Stimulated activated CD8-positive, alpha-beta memory T cell treated with anti-CD3 and anti-CD28 coated beads, Interleukin-2, amount 100 ng/mL, for 48 hours (primary cell): Measurements from ENCODE around the gene XIRP1.

Source experiments
- DNase-seq, 2 donors: peaks; one replicate each; pipeline ENCODE4 v3.0.0-alpha.2; 2020; ENCODE audit warnings: low read depth in 2 of 2

XIRP1 gene

GRCh38 chr3:39208463-39209055, 16.2 kb upstream of the XIRP1 start:
- no peak for DNase-seq

GRCh38 chr3:39207361-39208186, 15.2 kb upstream of the XIRP1 start:
- no peak for DNase-seq

GRCh38 chr3:39205919-39206516, 13.6 kb upstream of the XIRP1 start:
- DNase-seq, result no peak

DNA sequence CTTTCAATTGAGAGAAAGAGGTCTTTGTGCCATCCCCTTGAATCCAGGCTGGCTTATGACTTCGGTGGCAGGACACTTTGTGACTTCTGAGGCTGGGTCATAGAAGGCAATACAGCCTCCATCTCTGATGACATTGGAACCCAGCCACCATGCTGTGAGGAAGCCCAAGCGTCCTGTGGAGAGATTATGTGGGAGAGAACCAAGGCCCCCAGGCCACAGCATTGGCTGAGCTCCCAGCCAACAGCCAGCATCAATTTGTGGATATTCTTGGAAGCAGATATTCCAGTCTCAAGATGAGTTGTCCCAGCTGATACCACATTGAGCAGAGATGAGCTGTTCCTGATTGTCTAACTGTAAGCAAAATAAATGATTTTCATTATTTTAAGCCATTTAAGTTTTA, 12.7 kb upstream of the XIRP1 start:
- DNase-seq, result no peak

- DNase-seq, result no peak
Observed at GRCh38 chr3:39203860-39204259, 11.5 kb upstream of the XIRP1 start.

GRCh38 chr3:39203402-39203801, 11.0 kb upstream of the XIRP1 start:
- no peak for DNase-seq

GRCh38 chr3:39202094-39202493, 9.7 kb upstream of the XIRP1 start:
- no peak for DNase-seq

DNA sequence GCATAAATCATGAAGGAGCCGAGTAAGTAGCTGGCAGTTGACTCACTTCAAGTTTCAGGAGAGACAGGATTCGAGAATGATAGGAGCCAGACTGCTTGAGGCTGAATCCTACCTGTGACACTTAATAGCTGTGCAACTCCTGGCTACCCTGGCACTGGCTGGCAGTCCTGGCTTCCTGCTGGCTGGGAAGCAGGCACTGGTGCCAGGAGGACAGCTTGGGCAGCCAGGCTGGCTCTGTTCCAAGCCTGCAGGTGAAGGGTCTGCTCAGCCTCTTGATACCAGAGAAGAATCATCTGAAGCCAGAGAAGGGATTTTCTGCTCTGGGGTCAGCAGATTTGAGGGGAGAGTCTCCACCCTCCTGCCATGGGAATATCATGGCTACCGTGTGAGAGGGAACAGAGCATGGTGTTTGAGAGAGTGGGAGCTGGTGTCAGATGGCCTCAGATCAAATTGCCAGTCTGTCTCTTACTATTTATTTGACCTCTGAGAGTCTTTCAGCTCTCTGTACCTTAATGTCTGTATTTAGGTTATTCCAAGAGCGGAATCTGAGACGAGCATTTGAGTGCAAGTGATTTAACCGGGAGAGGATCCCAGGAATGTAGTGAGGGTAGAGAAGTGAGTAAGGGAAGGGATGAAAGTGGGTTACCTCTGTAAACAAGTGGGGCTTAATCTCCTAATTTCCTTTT, 4.4 kb upstream of the XIRP1 start:
- no peak for DNase-seq

DNA sequence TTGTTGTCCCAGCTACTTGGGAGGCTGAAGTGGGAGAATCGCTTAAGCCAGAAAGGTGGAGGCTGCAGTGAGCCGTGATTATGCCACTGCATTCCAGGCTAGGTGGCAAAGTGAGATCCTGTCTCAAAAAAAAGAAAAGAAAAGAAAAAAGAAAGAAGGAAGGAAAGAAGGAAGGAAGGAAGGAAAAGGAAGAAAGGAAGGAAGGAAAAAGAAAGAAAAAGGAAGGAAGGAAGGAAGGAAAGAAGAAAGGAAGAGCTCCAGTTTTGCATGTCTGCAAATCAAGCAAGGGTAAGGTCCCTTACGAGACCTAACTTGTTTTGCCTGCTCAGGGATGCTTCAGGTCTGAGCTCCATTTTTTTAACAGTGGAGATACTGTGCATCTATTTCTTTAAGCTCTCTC, 3.6 kb upstream of the XIRP1 start:
- no peak for DNase-seq

GRCh38 chr3:39193391-39193790, 996 bp upstream of the XIRP1 start:
- no peak for DNase-seq

DNA sequence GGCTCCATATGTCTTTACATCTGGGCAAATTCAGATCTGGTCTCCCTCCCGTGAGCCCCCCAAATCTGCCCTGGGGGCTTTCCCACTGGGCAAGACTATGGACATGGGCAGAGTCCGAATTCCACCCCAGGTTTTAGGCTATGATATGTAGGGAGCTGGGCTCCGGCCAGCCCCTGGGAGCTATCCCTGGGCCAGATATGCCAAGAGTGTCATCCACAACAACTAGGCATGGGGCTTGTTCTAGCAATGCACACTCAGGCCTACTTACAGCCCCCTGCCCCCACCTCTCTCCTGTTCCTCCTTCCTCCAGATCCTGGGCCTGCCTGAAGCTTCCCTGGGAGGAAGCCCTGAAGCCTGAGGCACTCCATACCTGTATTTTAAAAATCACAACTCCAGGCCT, 622 bp downstream of the XIRP1 start:
- DNase-seq, result no peak

- DNase-seq, result no peak
Observed at GRCh38 chr3:39191111-39191510, 1.3 kb downstream of the XIRP1 start.

- no peak for DNase-seq
Observed at GRCh38 chr3:39190281-39191025, 1.9 kb downstream of the XIRP1 start.

DNA sequence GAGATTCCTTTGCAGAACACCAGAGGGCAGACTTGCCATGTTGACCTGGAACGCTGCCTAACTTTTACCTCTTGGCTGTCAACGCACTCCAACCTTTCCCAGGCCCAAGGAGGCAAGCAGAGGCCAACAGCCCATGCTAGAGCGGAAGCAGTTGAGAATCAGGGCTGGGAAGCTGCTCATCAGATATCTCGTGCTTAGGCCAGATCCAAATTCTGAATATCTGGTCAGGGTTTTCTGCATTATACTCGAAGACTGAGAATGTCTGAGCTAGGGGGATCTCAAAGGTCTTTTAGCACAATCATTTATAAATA, 2.5 kb downstream of the XIRP1 start:
- peak in 1 of 2 donors; percentile 27 for DNase-seq

DNA sequence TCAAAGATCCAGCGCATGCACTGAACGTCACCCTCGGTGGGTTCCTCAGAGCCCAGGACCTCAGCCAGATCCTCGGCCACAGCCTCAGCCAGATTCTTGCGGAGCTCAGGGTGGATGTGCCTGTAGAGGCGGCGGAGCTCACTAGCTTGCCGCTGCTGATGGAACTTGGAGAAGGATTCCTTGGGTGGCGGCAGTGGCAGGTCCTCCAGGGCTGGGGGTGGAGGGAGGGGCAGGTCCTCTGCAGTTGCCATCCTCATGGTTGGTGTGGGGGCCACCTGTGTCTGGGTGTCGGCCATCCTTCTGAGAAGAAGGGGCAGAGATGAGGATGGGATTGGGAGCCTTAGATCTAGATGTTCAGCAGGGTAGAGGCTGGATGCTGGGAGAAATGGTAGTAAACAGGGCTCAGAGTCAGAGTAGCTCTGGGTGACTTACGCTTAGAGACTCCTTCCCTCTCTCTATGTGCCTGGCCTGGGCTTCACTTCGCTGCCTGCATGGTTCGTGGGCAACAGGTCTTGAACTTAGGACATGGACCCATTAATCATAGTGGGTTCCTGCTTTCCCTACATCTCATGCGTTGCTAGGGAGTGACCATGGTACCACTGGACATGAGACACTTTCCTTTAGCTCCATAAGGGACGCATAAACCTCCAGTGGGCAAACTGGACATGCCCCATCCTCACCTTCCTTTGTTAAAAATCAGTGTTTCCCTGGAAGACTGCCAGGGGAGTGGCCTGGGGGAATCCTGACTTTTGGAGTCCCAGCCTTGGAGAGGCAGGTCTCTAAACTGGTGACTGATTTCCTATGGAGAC, 3.0 kb downstream of the XIRP1 start:
- no peak for DNase-seq

- no peak for DNase-seq
Observed at GRCh38 chr3:39188271-39189149, 3.9 kb downstream of the XIRP1 start.

- no peak for DNase-seq
Observed at GRCh38 chr3:39187372-39188155, 4.8 kb downstream of the XIRP1 start.

DNA sequence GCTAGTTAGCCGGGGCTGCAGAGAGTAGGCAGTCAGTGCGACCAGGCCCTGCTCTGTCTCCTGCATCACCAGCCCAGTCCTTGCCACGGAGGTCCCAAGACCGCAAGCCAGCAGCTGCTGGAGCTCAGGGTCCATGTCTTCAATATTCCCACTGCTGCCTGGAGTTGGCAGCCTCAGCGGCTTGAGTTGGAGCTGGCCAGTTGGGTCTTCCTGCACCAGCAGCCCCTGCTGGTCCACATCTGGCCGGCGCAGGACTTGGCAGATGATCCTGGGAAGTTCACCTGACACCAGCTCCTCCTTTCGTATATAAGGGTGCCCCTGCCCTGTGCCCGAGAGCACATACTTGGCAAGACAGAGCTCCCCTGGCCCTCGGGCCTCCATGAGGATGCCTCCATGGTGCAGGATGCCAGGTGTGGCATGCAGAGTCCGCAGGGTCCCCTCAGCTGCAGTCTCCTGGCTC, 5.7 kb downstream of the XIRP1 start:
- DNase-seq, result no peak

DNA sequence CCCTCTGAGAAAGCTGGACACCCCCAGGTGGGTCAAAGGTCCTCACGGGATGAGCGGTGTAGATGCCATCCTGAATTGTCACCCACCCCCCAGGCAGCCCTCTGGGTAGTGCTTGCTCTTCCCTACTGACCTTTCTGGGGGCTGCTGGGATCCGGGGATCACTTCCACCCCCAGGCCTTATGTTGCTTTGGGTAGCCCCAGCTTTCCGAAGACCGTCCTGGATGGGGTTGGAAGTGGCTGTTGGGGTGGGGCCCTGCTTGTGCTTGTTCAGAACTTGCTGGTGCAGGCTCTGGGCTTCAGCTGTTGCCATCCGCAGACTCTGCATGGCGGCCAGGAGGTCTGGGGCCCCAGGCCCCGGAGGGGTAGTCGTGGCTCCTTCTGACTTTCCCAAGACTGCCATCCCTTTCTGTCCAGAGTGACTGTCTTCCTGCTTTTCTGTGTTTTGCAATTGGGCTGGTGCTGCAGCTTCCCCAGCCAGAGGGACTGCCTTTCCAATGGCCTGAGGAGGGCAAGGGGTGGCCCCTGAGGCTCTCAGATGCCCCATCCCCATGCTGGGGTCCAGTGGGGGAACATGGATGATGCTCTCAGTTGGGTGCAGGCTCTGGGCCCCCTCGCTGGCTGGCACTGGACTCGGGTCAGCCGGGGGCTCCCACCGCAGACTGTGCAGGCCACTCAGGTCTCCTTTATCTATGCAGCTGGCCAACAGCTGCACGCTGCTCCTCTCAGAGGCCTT, 6.3 kb downstream of the XIRP1 start:
- DNase-seq, result no peak
